H9 (cell line): Measurements from ENCODE around the gene KCNA2. TPM values are rescaled to one million over a fixed set of nuclear protein-coding genes. Genes with fewer than 3 reads are reported as not detected.

Experiments used
- DNase-seq: peaks from one replicate; pipeline ENCODE4 v3.0.0-alpha.2; 2017
- H2AFZ ChIP-seq: one replicate; pipeline ENCODE4 v1.6.1; 2013; ENCODE audit warnings: mild to moderate bottlenecking, low read length, control low read depth, moderate library complexity
- H2AK5ac ChIP-seq: 2 replicates; pipeline ENCODE4 v1.6.1; 2013; ENCODE audit warnings: low read length, control low read depth, mixed read lengths; ENCODE audit not compliant: insufficient read length
- H2BK120ac ChIP-seq: one replicate; pipeline ENCODE4 v1.6.1; 2013; ENCODE audit warnings: low read depth, mild to moderate bottlenecking, low read length, control low read depth, inconsistent platforms; ENCODE audit not compliant: poor library complexity, severe bottlenecking
- H2BK12ac ChIP-seq: 2 replicates; pipeline ENCODE4 v1.6.1; 2013; ENCODE audit warnings: low read length, control low read depth, mixed read lengths, low read depth; ENCODE audit not compliant: insufficient read length
- H2BK15ac ChIP-seq: 2 replicates; pipeline ENCODE4 v1.6.1; 2013; ENCODE audit warnings: low read depth, low read length, control low read depth
- H2BK20ac ChIP-seq: one replicate; pipeline ENCODE4 v1.6.1; 2013; ENCODE audit warnings: low read depth, mild to moderate bottlenecking, low read length, control low read depth, inconsistent platforms; ENCODE audit not compliant: poor library complexity, severe bottlenecking
- H2BK5ac ChIP-seq: 2 replicates; pipeline ENCODE4 v1.6.1; 2013; ENCODE audit warnings: low read length, control low read depth, mixed read lengths; ENCODE audit not compliant: insufficient read length
- H3K14ac ChIP-seq: 2 replicates; pipeline ENCODE4 v1.6.1; 2013; ENCODE audit warnings: low read length, control low read depth; ENCODE audit not compliant: insufficient read depth
- H3K18ac ChIP-seq: 2 replicates; pipeline ENCODE4 v1.6.1; 2013; ENCODE audit warnings: low read depth, mild to moderate bottlenecking, mixed read lengths, low read length, control low read depth; ENCODE audit not compliant: insufficient read length
- H3K23ac ChIP-seq: 2 replicates; pipeline ENCODE4 v1.6.1; 2013; ENCODE audit warnings: low read length, control low read depth, mixed read lengths, low read depth; ENCODE audit not compliant: insufficient read length
- H3K23me2 ChIP-seq: 2 replicates; pipeline ENCODE4 v1.6.1; 2013; ENCODE audit warnings: low read depth, mild to moderate bottlenecking, mixed read lengths, low read length, control low read depth; ENCODE audit not compliant: insufficient read length, poor library complexity, severe bottlenecking
- H3K27ac ChIP-seq: 2 replicates; pipeline ENCODE4 v1.5.1; 2013; ENCODE audit warnings: low read length, control low read depth, mixed read lengths, low read depth; ENCODE audit not compliant: insufficient read length
- H3K27me3 ChIP-seq: 2 replicates; pipeline ENCODE4 v1.6.1; 2013; ENCODE audit warnings: low read length, control low read depth, inconsistent platforms; ENCODE audit not compliant: insufficient read depth
- H3K4ac ChIP-seq: 2 replicates; pipeline ENCODE4 v1.6.1; 2013; ENCODE audit warnings: low read depth, mild to moderate bottlenecking, control low read depth, inconsistent platforms, low read length, moderate library complexity
- H3K4me1 ChIP-seq: 2 replicates; pipeline ENCODE4 v1.6.1; 2013; ENCODE audit warnings: low read length, control low read depth, inconsistent platforms; ENCODE audit not compliant: insufficient read depth
- H3K4me2 ChIP-seq: 2 replicates; pipeline ENCODE4 v1.6.1; 2013; ENCODE audit warnings: low read length, control low read depth, mixed read lengths; ENCODE audit not compliant: insufficient read length, insufficient read depth
- H3K56ac ChIP-seq: 2 replicates; pipeline ENCODE4 v1.6.1; 2013; ENCODE audit warnings: low read depth, mild to moderate bottlenecking, mixed read lengths, low read length, control low read depth; ENCODE audit not compliant: insufficient read length
- H3K79me1 ChIP-seq: 2 replicates; pipeline ENCODE4 v1.6.1; 2013; ENCODE audit warnings: low read depth, mild to moderate bottlenecking, moderate library complexity, low read length, control low read depth, inconsistent platforms; ENCODE audit not compliant: insufficient read depth, poor library complexity, severe bottlenecking
- H3K79me2 ChIP-seq: 2 replicates; pipeline ENCODE4 v1.6.1; 2013; ENCODE audit warnings: low read length, control low read depth, inconsistent platforms; ENCODE audit not compliant: insufficient read depth
- H3K9ac ChIP-seq: 2 replicates; pipeline ENCODE4 v1.6.1; 2013; ENCODE audit warnings: low read length, control low read depth, mixed read lengths; ENCODE audit not compliant: insufficient read length; ENCODE audit errors: extremely low read depth
- H3K9me3 ChIP-seq: one replicate; pipeline ENCODE4 v1.6.1; 2013; ENCODE audit warnings: low read depth, low read length, inconsistent platforms; ENCODE audit not compliant: control insufficient read depth
- H3T11ph ChIP-seq: one replicate; pipeline ENCODE4 v1.6.1; 2013; ENCODE audit warnings: mild to moderate bottlenecking, low read length, control low read depth, inconsistent platforms
- H4K20me1 ChIP-seq: one replicate; pipeline ENCODE4 v1.6.1; 2013; ENCODE audit not compliant: control insufficient read depth, insufficient read length, insufficient read depth
- H4K5ac ChIP-seq: 2 replicates; pipeline ENCODE4 v1.6.1; 2013; ENCODE audit warnings: low read depth, mild to moderate bottlenecking, mixed read lengths, low read length, control low read depth; ENCODE audit not compliant: insufficient read length
- H4K8ac ChIP-seq: replicated peaks from 2 replicates; pipeline ENCODE4 v1.6.1; 2013; ENCODE audit warnings: low read length, control low read depth, mixed read lengths, low read depth; ENCODE audit not compliant: insufficient read length
- H4K91ac ChIP-seq: 2 replicates; pipeline ENCODE4 v1.6.1; 2013; ENCODE audit warnings: low read depth, mild to moderate bottlenecking, moderate library complexity, mixed read lengths, low read length, control low read depth; ENCODE audit not compliant: insufficient read length
- H3K27ac Mint-ChIP-seq, 3 experiments: 2 replicates in 2 of 3; 3 replicates in 1 of 3; pipeline ENCODE4 v1.8.0; 2020 to 2021; ENCODE audit warnings: mixed read lengths in 3 of 3, mild to moderate bottlenecking in 1 of 3, moderate library complexity in 1 of 3
- H3K27me3 Mint-ChIP-seq: 2 replicates; pipeline ENCODE4 v1.8.0; 2021; ENCODE audit warnings: low read depth, mild to moderate bottlenecking, moderate library complexity, mixed read lengths
- H3K36me3 Mint-ChIP-seq, 3 experiments: 2 replicates in 2 of 3; 3 replicates in 1 of 3; pipeline ENCODE4 v1.8.0; 2020 to 2021; ENCODE audit warnings: low read depth in 3 of 3, mixed read lengths in 3 of 3; ENCODE audit not compliant: insufficient read depth in 1 of 3
- H3K4me1 Mint-ChIP-seq, 2 experiments: 2 replicates each; pipeline ENCODE4 v1.8.0; 2020; ENCODE audit warnings: mixed read lengths in 2 of 2
- H3K4me3 Mint-ChIP-seq, 2 experiments: 2 replicates in 1 of 2; 3 replicates in 1 of 2; pipeline ENCODE4 v1.8.0; 2020 to 2021; ENCODE audit warnings: mild to moderate bottlenecking in 2 of 2, mixed read lengths in 2 of 2, moderate library complexity in 1 of 2
- H3K9me3 Mint-ChIP-seq, 2 experiments: 2 replicates in 1 of 2; 3 replicates in 1 of 2; pipeline ENCODE4 v1.8.0; 2020; ENCODE audit warnings: mild to moderate bottlenecking in 2 of 2, mixed read lengths in 2 of 2, moderate library complexity in 1 of 2
- WGBS: extraction: QIAGEN DNeasy Blood & Tissue Kit; methylation state at CpG from one replicate; pipeline ENCODE4 v1.1.7; 2013; ENCODE audit warnings: missing lambda C conversion rate, low lambda C conversion rate, mixed read lengths; ENCODE audit not compliant: insufficient read length; ENCODE audit errors: extremely low coverage; 5-methylcytosine and 5-hydroxymethylcytosine counted together
- total RNA-seq: library from RNA; stranded (reverse); gene quantifications from 2 replicates; pipeline ENCODE4 v1.2.1, GENCODE V29; 2021
- TF ChIP-seq, protein P1 (sequence below): fragments of 200-600 bp; sonication (generic); conservative IDR thresholded peaks from 3 replicates; pipeline ENCODE4 v1.8.0; 2021; ENCODE audit warnings: antibody characterized with exemption, mild to moderate bottlenecking

KCNA2 gene
- total RNA-seq, 1 experiment from 2014 or later, result 0.33 TPM

DNA sequence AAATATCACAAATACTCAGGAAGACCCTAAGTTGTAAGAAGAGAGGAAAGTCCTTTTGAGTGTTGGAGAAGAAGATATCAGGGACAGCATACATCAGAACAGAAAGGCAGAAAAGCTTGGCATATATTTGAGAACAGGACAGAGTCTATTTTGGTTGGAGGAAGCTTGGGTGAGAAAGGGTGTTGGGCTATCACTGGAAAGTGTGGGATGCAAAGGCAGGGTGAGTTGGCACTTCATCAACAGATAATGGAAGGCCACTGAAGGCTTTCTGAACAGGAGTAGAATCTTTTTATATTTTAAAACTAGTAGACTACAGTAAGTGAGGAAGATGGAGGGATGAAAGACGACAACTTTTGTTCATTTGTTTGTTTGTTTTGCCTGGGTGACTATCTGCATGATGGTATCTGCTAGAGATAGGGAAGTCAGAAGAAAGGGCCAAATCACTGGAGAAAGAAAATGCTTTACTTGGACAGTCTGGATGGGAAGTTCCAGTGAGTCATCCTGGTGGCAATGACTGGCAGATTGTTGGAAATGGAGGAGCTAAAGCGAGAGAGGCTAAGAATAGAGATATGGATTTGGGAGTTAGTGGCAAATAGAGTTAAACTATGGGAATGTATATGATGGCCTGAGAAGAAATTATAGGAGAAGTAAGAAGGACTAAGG, 33.7 kb upstream of the KCNA2 start:
- Histone ChIP-seq H2BK5ac (no peak overlapping the region), H4K20me1 (no peaks in the 10 kb centered on the region), H2BK120ac (no peak overlapping the region), H4K91ac (no peak overlapping the region), H3K27ac (no peak overlapping the region), H3K9ac (no peak overlapping the region), H3K14ac (no peak overlapping the region), H2BK20ac (no peak overlapping the region), H3K79me1 (no peaks in the 10 kb centered on the region), H3K4me1 (no peaks in the 10 kb centered on the region), H3T11ph (no peak overlapping the region), H3K9me3 (no peaks in the 10 kb centered on the region), H3K4me2 (no peak overlapping the region), H2BK12ac (no peak overlapping the region), H3K27me3 (no peaks in the 10 kb centered on the region), H3K4ac (no peak overlapping the region), H4K5ac (no peak overlapping the region), H3K56ac (no peak overlapping the region), H2BK15ac (no peak overlapping the region), H2AK5ac (no peak overlapping the region), H3K18ac (no peak overlapping the region), H3K79me2 (no peaks in the 10 kb centered on the region), H4K8ac (no peak overlapping the region), H3K23me2 (no peaks in the 10 kb centered on the region), H3K23ac (no peak overlapping the region), H2AFZ (no peak overlapping the region)
- Mint-ChIP-seq H3K36me3 (no peaks in the 10 kb centered on the region), H3K4me1 (no peaks in the 10 kb centered on the region), H3K27me3 (peaks cover 13% of the 10 kb centered on the region), H3K4me3 (no peak overlapping the region), H3K27ac (no peak overlapping the region), H3K9me3 (no peaks in the 10 kb centered on the region)
- TF ChIP-seq, protein P1, sequence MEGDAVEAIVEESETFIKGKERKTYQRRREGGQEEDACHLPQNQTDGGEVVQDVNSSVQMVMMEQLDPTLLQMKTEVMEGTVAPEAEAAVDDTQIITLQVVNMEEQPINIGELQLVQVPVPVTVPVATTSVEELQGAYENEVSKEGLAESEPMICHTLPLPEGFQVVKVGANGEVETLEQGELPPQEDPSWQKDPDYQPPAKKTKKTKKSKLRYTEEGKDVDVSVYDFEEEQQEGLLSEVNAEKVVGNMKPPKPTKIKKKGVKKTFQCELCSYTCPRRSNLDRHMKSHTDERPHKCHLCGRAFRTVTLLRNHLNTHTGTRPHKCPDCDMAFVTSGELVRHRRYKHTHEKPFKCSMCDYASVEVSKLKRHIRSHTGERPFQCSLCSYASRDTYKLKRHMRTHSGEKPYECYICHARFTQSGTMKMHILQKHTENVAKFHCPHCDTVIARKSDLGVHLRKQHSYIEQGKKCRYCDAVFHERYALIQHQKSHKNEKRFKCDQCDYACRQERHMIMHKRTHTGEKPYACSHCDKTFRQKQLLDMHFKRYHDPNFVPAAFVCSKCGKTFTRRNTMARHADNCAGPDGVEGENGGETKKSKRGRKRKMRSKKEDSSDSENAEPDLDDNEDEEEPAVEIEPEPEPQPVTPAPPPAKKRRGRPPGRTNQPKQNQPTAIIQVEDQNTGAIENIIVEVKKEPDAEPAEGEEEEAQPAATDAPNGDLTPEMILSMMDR, result no peak
- no peak for DNase-seq
- WGBS, result no CpG with 5 or more reads among the region's 2 CpGs
